ENCODE measurements around the gene PTGS1. TPM values are rescaled to one million over a fixed set of nuclear protein-coding genes. Genes with fewer than 3 reads are reported as not detected.
"Not testable (repeated sequence)": the region's sequence is repeated elsewhere in the genome, so short reads cannot be mapped to it uniquely, and the experiment has no call there.

PTGS1 gene
- total and polyA plus RNA-seq, 4 experiments from 2014 or later = 0.17 to 0.49 (median 0.28) TPM; not detected in 1

GRCh38 chr9:122402403-122402871, 31.6 kb downstream of the PTGS1 start:
- Mint-ChIP-seq H3K27ac (no peak overlapping the region), H3K36me3 (no peaks in the 10 kb centered on the region), H3K27me3 (peaks cover 3 to 8% of the 10 kb centered on the region in 2 donors), H3K4me1 (peaks cover 0 to 4% (median 0%) of the 10 kb centered on the region in 4 donors), H3K4me3 (no peak overlapping the region), H3K9me3 (peaks cover 5 to 23% (median 17%) of the 10 kb centered on the region in 8 donors)
- no peak overlapping the region for H3K27ac ChIP-seq (ENCODE audit: low read depth, low read length)
- ChIA-PET POLR2A (ENCODE audit: partially characterized antibody) (no interaction called here), CTCF (ENCODE audit: partially characterized antibody) (no interaction called here)
- intact Hi-C loops (cut with micrococcal nuclease) = no loop called here
- H3K36me3 ChIP-seq (ENCODE audit: insufficient read depth, low read length) = no peaks in the 10 kb centered on the region
- H3K27me3 ChIP-seq (ENCODE audit: insufficient read depth, low read length) = no peaks in the 10 kb centered on the region
- no peak overlapping the region for H3K4me3 ChIP-seq (ENCODE audit: low read length in 2 of 2)
- no peaks in the 10 kb centered on the region for H3K9me3 ChIP-seq (ENCODE audit: control insufficient read depth in 1 of 2, low read length in 2 of 2)
- no peak for DNase-seq
- no peaks in the 10 kb centered on the region for H3K4me1 ChIP-seq (ENCODE audit: insufficient read depth, low read length)

DNA sequence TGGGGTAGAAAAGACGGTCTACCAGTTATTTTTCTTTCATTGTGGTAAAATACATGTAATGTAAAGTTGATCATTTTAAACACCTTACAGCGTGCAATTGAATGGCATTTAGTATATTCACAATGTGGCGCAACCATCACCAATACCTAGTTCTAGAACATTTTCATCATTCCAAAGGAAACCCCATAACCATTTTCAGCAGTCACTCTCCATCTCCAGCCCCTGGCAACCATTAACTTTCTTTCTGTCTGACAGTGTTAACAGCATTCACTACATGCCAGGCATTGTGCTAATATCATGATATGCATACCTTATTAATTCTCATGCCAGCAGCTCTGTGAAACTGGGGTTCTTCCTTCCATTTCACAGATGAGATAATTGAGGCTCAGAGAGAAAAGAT, 32.0 kb downstream of the PTGS1 start:
- no peak for DNase-seq
- intact Hi-C loops (cut with micrococcal nuclease) = no loop called here
- Mint-ChIP-seq H3K36me3 (no peaks in the 10 kb centered on the region), H3K9me3 (peaks cover 5 to 23% (median 17%) of the 10 kb centered on the region in 8 donors), H3K27ac (no peak overlapping the region), H3K4me1 (peaks cover 0 to 4% (median 0%) of the 10 kb centered on the region in 4 donors), H3K27me3 (peaks cover 2 to 8% of the 10 kb centered on the region in 2 donors), H3K4me3 (no peak overlapping the region)
- no peaks in the 10 kb centered on the region for H3K9me3 ChIP-seq (ENCODE audit: control insufficient read depth in 1 of 2, low read length in 2 of 2)
- H3K27me3 ChIP-seq (ENCODE audit: insufficient read depth, low read length) = no peaks in the 10 kb centered on the region
- H3K4me1 ChIP-seq (ENCODE audit: insufficient read depth, low read length) = no peaks in the 10 kb centered on the region
- H3K4me3 ChIP-seq (ENCODE audit: low read length in 2 of 2) = no peak overlapping the region
- no peak overlapping the region for H3K27ac ChIP-seq (ENCODE audit: low read depth, low read length)
- H3K36me3 ChIP-seq (ENCODE audit: insufficient read depth, low read length) = no peaks in the 10 kb centered on the region
- ChIA-PET CTCF (ENCODE audit: partially characterized antibody) (no interaction called here), POLR2A (ENCODE audit: partially characterized antibody) (no interaction called here)

- intact Hi-C loops (cut with micrococcal nuclease) = no loop called here
- H3K4me1 Mint-ChIP-seq = peaks cover 0 to 4% (median 0%) of the 10 kb centered on the region in 4 donors
- no peak overlapping the region for H3K27ac ChIP-seq (ENCODE audit: low read depth, low read length)
- H3K9me3 Mint-ChIP-seq = peaks cover 5 to 21% (median 16%) of the 10 kb centered on the region in 8 donors
- H3K36me3 ChIP-seq (ENCODE audit: insufficient read depth, low read length) = no peaks in the 10 kb centered on the region
- no peak overlapping the region for H3K27ac Mint-ChIP-seq
- no peak for DNase-seq
- H3K9me3 ChIP-seq (ENCODE audit: control insufficient read depth in 1 of 2, low read length in 2 of 2) = no peaks in the 10 kb centered on the region
- CTCF ChIA-PET (ENCODE audit: partially characterized antibody) = no interaction called here
- no peaks in the 10 kb centered on the region for H3K36me3 Mint-ChIP-seq
- no peak overlapping the region for H3K4me3 Mint-ChIP-seq
- H3K27me3 ChIP-seq (ENCODE audit: insufficient read depth, low read length) = no peaks in the 10 kb centered on the region
- POLR2A ChIA-PET (ENCODE audit: partially characterized antibody) = no interaction called here
- H3K4me3 ChIP-seq (ENCODE audit: low read length in 2 of 2) = no peak overlapping the region
- H3K4me1 ChIP-seq (ENCODE audit: insufficient read depth, low read length) = no peaks in the 10 kb centered on the region
- H3K27me3 Mint-ChIP-seq = peaks cover 2 to 8% of the 10 kb centered on the region in 2 donors
Measured at GRCh38 chr9:122403381-122404000, 32.7 kb downstream of the PTGS1 start.

DNA sequence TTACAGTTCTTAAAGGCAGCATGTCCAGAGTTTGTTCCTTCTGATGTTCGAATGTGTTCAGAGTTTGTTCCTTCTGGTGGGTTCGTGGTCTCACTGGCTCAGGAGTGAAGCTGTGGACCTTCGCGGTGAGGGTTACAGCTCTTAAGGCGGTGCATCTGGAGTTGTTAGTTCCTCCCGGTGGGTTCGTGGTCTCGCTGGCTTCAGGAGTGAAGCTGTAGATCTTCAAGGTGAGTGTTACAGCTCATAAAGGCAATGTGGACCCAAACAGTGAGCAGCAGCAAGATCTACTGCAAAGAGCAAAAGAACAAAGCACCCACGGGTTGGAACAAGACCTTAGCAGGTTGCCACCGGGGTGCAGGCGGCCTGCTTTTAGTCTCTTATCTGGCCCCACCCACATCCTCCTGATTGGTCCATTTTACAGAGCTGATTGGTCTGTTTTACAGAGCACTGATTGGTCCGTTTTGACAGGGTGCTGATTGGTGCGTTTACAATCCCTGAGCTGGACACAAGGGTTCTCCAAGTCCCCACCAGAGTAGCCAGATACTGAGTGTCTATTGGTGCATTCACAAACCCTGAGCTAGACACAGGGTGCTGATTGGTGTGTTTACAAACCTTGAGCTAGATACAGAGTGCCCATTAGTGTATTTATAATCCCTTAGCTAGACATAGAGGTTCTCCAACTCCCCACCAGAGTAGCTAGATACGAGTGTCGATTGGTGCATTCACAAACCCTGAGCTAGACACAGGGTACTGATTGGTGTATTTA, 34.7 kb downstream of the PTGS1 start:
- H3K27ac Mint-ChIP-seq = peak overlapping the region in 1 of 7 donors; percentile 55
- H3K4me1 Mint-ChIP-seq; H3K27ac ChIP-seq (ENCODE audit: low read depth, low read length); H3K36me3 ChIP-seq (ENCODE audit: insufficient read depth, low read length); H3K27me3 ChIP-seq (ENCODE audit: insufficient read depth, low read length); H3K4me3 ChIP-seq (ENCODE audit: low read length in 2 of 2); POLR2A ChIA-PET (ENCODE audit: partially characterized antibody); DNase-seq; intact Hi-C loops (cut with micrococcal nuclease); H3K9me3 ChIP-seq (ENCODE audit: control insufficient read depth in 1 of 2, low read length in 2 of 2); H3K36me3 Mint-ChIP-seq; H3K27me3 Mint-ChIP-seq; H3K9me3 Mint-ChIP-seq; H3K4me1 ChIP-seq (ENCODE audit: insufficient read depth, low read length): not testable (repeated sequence)
- CTCF ChIA-PET (ENCODE audit: partially characterized antibody) = interaction anchor here (1.5 kb wide), 1 partner anchor 404 kb away, joined by 3 read pairs; no protein-coding TSS in a partner anchor
- H3K4me3 Mint-ChIP-seq = peak overlapping the region in 4 of 8 donors; percentile 60 to 86 (median 74)

GRCh38 chr9:122406070-122406890, 35.5 kb downstream of the PTGS1 start:
- Histone ChIP-seq H3K4me1 (ENCODE audit: insufficient read depth, low read length) (no peaks in the 10 kb centered on the region), H3K4me3 (ENCODE audit: low read length in 2 of 2) (no peak overlapping the region), H3K36me3 (ENCODE audit: insufficient read depth, low read length) (no peaks in the 10 kb centered on the region), H3K27me3 (ENCODE audit: insufficient read depth, low read length) (no peaks in the 10 kb centered on the region), H3K9me3 (ENCODE audit: control insufficient read depth in 1 of 2, low read length in 2 of 2) (no peaks in the 10 kb centered on the region), H3K27ac (ENCODE audit: low read depth, low read length) (no peak overlapping the region)
- Mint-ChIP-seq H3K9me3 (peaks cover 0 to 9% (median under 1%) of the 10 kb centered on the region in 8 donors), H3K4me1 (peaks cover 0 to 4% (median 0%) of the 10 kb centered on the region in 4 donors), H3K4me3 (peak overlapping the region in 4 of 8 donors; percentile 60 to 86 (median 74)), H3K27ac (peak overlapping the region in 1 of 7 donors; percentile 55), H3K36me3 (no peaks in the 10 kb centered on the region), H3K27me3 (no peaks in the 10 kb centered on the region)
- ChIA-PET POLR2A (ENCODE audit: partially characterized antibody) (no interaction called here), CTCF (ENCODE audit: partially characterized antibody) (interaction anchor here (1.5 kb wide), 1 partner anchor 404 kb away, joined by 3 read pairs; no protein-coding TSS in a partner anchor)
- intact Hi-C loops (cut with micrococcal nuclease) = no loop called here
- DNase-seq = peak in 1 of 5 donors; percentile 11

- POLR2A ChIA-PET (ENCODE audit: partially characterized antibody); H3K27me3 ChIP-seq (ENCODE audit: insufficient read depth, low read length); H3K27ac ChIP-seq (ENCODE audit: low read depth, low read length); H3K36me3 ChIP-seq (ENCODE audit: insufficient read depth, low read length); H3K27me3 Mint-ChIP-seq; H3K4me1 ChIP-seq (ENCODE audit: insufficient read depth, low read length); H3K4me3 ChIP-seq (ENCODE audit: low read length in 2 of 2); intact Hi-C loops (cut with micrococcal nuclease); H3K36me3 Mint-ChIP-seq; DNase-seq; CTCF ChIA-PET (ENCODE audit: partially characterized antibody); H3K27ac Mint-ChIP-seq; H3K9me3 ChIP-seq (ENCODE audit: control insufficient read depth in 1 of 2, low read length in 2 of 2): not testable (repeated sequence)
- peak overlapping the region in 2 of 8 donors; percentile 44 to 45 for H3K4me3 Mint-ChIP-seq
- peaks cover 0 to 15% (median 7%) of the 10 kb centered on the region in 8 donors for H3K9me3 Mint-ChIP-seq
- H3K4me1 Mint-ChIP-seq = peaks cover 0 to 17% (median 0%) of the 10 kb centered on the region in 4 donors
Measured at GRCh38 chr9:122414108-122414507, 43.3 kb downstream of the PTGS1 start.

DNA sequence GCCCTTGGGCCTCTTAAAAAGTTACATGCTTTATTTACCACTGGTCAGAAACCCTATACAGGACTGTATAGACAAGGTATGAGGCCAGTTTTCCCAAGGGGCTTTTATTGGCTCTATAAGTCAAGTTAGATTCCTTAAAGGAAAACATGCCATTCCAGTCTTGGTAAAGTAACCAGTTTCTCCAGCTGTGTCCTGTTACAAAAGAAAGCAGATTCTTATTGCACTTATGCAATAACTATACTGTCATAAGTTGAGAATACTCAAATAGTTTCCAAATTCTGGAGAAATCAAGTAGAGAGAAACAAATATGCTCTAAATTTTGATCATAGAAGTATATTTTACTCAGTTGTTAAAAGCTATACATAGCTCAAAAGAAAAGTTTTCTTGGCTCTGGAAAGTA, 47.2 kb downstream of the PTGS1 start:
- POLR2A ChIA-PET (ENCODE audit: partially characterized antibody) = no interaction called here
- peaks cover 8 to 17% of the 10 kb centered on the region in 2 donors for H3K27me3 Mint-ChIP-seq
- intact Hi-C loops (cut with micrococcal nuclease) = no loop called here

More for the DNA sequence above, 47.2 kb downstream of the PTGS1 start:
- Mint-ChIP-seq H3K27ac (no peak overlapping the region), H3K4me1 (peaks cover 0 to 16% (median 0%) of the 10 kb centered on the region in 4 donors), H3K36me3 (peaks cover 2 to 8% of the 10 kb centered on the region in 2 donors), H3K4me3 (no peak overlapping the region), H3K9me3 (peaks cover 3 to 37% (median 26%) of the 10 kb centered on the region in 8 donors)
- DNase-seq = no peak
- Histone ChIP-seq H3K4me3 (ENCODE audit: low read length in 2 of 2) (no peak overlapping the region), H3K27ac (ENCODE audit: low read depth, low read length) (no peak overlapping the region), H3K9me3 (ENCODE audit: control insufficient read depth in 1 of 2, low read length in 2 of 2) (no peaks in the 10 kb centered on the region), H3K27me3 (ENCODE audit: insufficient read depth, low read length) (no peaks in the 10 kb centered on the region), H3K36me3 (ENCODE audit: insufficient read depth, low read length) (no peaks in the 10 kb centered on the region), H3K4me1 (ENCODE audit: insufficient read depth, low read length) (no peaks in the 10 kb centered on the region)
- CTCF ChIA-PET (ENCODE audit: partially characterized antibody) = no interaction called here

Measured in CD4-positive, alpha-beta memory T cell (primary cell).